Astrocyte of the cerebellum (primary cell): ENCODE data around the gene PISD.
A peak's percentile ranks its signal among the peaks of the same experiment; 100 is the strongest.

Experiments
- DNase-seq: peaks from one replicate; pipeline ENCODE4 v3.0.0-alpha.2; 2011; ENCODE audit warnings: low read depth
- H3K4me3 ChIP-seq: 2 replicates; pipeline ENCODE4 v1.5.1; 2011; ENCODE audit warnings: mild to moderate bottlenecking, low read depth, low read length, moderate library complexity
- in situ Hi-C: cut with HindIII; loops from 2 replicates; pipeline ENCODE4 v1.10.0; 2017; ENCODE audit warnings: low sequenced_read_pairs
- TF ChIP-seq, protein P1 (sequence below): IDR thresholded peaks from 2 replicates; pipeline ENCODE4 v1.5.1; 2012; ENCODE audit warnings: low read length, low read depth, moderate library complexity, mild to moderate bottlenecking; ENCODE audit errors: missing control alignments

The PISD gene

DNA sequence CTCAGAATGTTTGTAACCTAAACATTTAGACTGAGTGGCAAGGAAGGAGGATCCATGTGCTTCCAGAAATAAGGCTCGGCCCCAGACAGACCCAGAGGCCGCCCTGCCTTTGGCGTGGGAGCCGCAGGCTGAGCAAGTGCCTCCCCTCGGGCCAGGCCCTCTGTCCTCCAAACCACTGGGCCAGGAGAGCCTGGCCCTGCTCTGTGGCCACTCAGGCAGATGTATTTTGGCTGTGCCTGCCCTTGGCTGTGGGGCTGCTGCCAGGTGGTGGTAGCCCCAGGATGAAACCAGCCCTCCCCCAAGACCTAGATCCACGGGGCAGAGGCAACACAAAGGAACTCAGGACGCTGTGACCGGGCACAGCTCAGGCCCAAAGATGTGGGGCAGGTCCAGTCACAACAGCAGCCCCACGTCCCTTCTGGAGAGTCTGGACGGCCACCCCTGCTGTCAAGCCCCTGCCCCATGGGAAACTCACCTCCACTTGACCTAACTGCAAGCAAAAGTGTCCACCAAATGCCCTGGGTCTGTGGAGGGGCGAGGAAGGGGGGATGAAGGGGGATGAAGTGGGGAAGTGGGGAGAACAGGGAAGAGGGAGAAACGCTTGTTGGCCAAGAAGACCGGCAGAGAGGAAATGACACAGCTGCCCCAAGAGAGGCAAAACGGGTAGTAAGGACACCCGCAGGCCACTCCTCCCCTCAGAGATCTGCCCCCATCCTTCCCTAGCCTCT lies 24.0 kb downstream of the PISD start:
- H3K4me3 ChIP-seq, result no peak overlapping the region
- TF ChIP-seq, protein P1, sequence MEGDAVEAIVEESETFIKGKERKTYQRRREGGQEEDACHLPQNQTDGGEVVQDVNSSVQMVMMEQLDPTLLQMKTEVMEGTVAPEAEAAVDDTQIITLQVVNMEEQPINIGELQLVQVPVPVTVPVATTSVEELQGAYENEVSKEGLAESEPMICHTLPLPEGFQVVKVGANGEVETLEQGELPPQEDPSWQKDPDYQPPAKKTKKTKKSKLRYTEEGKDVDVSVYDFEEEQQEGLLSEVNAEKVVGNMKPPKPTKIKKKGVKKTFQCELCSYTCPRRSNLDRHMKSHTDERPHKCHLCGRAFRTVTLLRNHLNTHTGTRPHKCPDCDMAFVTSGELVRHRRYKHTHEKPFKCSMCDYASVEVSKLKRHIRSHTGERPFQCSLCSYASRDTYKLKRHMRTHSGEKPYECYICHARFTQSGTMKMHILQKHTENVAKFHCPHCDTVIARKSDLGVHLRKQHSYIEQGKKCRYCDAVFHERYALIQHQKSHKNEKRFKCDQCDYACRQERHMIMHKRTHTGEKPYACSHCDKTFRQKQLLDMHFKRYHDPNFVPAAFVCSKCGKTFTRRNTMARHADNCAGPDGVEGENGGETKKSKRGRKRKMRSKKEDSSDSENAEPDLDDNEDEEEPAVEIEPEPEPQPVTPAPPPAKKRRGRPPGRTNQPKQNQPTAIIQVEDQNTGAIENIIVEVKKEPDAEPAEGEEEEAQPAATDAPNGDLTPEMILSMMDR, result no peak
- DNase-seq, result no peak
- in situ Hi-C loops, result no loop called here

DNA sequence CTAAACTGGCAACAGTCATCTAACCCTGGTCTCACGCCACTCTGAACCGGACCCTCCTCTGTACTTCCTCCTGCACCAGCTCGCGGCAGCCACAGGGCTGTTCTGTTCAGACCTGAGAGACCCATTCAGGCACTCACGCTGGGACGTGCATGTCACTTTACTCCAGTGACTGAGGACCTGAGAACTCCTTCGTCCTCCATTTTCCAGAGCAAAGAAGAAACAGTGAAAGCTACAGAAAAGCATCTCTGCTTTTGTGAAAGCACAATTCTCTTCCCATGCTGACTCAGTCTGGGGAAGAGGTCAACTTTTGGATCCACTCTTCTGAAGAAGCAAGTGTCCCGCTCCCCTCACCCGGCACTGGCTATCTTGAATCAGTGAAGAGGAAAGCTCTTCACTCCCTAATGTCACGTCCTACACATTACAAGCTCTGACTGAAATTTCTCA lies 24.5 kb downstream of the PISD start:
- TF ChIP-seq, protein P1, result no peak
- DNase-seq, result no peak
- in situ Hi-C loops, result no loop called here
- H3K4me3 ChIP-seq, result no peak overlapping the region

DNA sequence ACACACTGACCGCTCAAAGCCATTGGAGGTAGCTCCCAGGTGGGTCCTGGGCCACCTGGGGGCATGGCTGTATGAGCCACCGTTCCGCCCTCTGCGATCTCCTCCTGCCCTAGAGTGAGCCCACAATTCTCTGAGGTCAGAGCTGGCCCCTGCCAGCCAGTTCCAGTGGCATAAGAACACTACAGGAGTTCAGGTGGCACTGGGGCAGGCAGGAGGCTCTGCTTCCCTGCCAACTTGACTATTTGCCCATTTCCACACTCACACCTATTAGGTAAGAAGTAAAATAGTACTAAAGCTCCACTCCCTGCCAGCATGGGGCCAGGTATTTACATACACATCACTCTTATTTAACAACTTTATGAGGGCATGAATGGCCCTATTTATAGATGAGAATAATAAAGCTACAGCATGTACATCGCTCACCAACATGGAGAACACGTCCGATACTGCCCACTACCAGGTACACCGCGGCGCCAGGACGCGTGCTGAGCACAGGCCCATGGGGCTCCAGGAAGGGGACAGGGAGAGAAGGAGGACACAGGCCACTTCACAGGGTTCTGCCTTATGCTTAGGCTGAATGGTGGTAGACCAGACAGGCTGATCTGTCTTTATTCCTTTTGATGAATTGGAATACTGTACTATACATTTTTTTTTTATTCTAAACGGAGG lies 26.2 kb downstream of the PISD start:
- in situ Hi-C loops, result no loop called here
- TF ChIP-seq, protein P1, result no peak
- no peak overlapping the region for H3K4me3 ChIP-seq

DNA sequence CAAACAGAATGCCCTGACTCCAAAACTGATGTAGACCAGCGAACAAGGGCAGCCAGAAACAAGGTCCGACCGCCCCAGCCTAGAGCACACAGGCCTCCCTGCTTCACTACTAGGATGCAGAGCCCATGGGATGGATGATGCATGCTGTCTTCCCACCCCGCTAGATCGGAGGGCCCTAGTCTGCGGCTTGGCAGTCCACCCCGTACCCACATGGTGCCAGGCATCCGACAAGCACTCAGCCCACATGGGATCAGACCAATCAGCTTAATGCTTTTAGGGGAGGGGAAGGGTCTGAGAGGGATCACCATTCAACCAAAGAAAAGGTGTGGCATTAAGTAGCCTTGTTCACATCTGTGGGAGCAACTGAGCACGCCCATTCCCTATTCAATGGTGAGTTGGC lies 30.6 kb downstream of the PISD start:
- in situ Hi-C loops, result no loop called here
- peak overlapping the region; percentile 88 for H3K4me3 ChIP-seq
- DNase-seq, result no peak
- TF ChIP-seq, protein P1, result no peak

More for the DNA sequence above, 26.2 kb downstream of the PISD start:
- DNase-seq, result no peak

DNA sequence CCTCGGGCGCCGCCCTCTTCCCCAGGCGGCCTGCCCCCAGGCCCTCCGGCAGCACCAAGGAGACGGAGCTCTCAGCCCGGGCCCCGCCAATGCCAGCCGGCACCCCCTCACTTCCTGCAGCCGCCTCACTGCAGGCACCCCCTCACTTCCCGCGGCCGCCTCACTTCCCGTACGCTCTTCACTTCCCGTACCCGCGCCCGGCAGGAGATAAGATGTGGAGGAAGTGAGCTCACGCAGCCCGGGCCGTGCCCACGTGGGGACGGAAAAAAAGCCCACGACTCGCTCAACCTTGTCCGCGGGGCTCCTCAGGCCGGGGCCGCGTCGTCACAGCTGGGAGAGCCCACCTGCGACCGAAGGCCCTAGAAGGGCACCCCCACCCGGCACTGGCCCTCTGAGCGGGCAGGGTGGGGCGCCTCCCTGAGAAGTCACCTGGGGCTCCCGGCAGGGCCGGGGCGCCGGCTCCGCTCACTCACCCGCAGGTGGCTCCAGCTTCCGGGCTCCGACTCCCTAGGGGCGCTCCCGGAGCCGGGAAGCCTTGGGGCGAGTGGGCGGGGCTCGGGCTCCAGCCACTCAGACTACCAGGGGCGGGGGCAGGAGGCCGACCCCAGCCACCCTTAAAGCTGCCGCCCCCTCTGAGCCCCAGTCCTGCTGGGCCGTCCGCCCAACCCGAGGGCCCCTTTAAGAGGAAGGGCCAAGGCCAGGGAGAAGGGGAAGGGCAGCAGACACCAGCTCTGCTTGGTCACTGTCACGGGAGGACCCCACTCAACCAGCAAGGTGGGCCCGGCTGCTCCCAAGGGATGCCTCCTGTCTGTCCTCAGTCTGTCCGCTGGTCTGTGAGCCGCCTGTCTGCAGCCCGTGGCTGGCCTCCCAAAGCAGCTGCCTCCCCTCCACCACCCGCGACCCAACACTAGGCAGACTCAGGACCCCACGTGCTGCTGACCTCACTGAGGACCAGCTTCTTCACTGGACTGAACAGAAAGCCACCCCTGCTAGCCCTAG lies 31.4 kb downstream of the PISD start:
- TF ChIP-seq, protein P1, result no peak
- no peak for DNase-seq
- peak overlapping the region; percentile 88 for H3K4me3 ChIP-seq
- in situ Hi-C loops, result no loop called here

DNA sequence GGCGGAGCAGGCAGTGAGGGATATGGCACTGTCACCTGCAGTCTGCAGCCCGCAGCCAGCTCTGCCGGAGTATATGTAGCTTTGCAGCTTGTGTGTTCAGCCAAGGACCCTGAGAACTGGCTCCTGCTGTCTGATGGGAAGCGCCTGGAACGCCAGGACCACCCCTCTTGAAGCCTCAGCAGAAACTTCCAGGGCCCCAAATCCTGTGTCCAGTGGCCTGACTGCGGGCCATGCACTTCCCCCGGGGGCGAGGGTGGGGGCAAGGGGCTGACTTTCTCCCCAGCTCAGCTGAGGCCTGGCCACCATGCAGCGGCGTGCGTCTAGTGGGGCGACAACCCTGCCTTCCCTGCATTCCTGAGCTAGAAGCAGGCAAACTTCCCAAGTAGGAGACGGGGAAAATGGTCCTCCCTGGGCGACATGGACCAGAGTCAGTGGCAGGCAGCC lies 32.3 kb downstream of the PISD start:
- TF ChIP-seq, protein P1, result no peak
- peak overlapping the region; percentile 88 for H3K4me3 ChIP-seq
- in situ Hi-C loops, result no loop called here
- no peak for DNase-seq
